GM21825 (cell line): Measurements from ENCODE around the gene RNF187.

ENCODE experiments used
- ATAC-seq: cut with Tn5 transposase; IDR thresholded peaks from one replicate; pipeline ENCODE4 v1.9.1; 2021; ENCODE audit warnings: mild to moderate bottlenecking, moderate library complexity; ENCODE audit not compliant: unreplicated experiment

Gene RNF187

GRCh38 chr1:228507961-228508652 is 20.9 kb downstream of the RNF187 start:
- no peak for ATAC-seq

- ATAC-seq: no peak
These were observed 21.7 kb downstream of the RNF187 start for GRCh38 chr1:228508840-228509415.

GRCh38 chr1:228510101-228510802 is 23.1 kb downstream of the RNF187 start:
- no peak for ATAC-seq

GRCh38 chr1:228510803-228511413 is 23.7 kb downstream of the RNF187 start:
- ATAC-seq: no peak

- no peak for ATAC-seq
These were observed 24.6 kb downstream of the RNF187 start for GRCh38 chr1:228511546-228512445.

- ATAC-seq: no peak
These were observed 25.6 kb downstream of the RNF187 start for GRCh38 chr1:228512781-228513198.

GRCh38 chr1:228513236-228513900 is 26.2 kb downstream of the RNF187 start:
- ATAC-seq: no peak

- no peak for ATAC-seq
These were observed 27.2 kb downstream of the RNF187 start for GRCh38 chr1:228514421-228514820.

GRCh38 chr1:228515200-228515834 is 28.1 kb downstream of the RNF187 start:
- ATAC-seq: no peak

- ATAC-seq: no peak
These were observed 30.5 kb downstream of the RNF187 start for GRCh38 chr1:228517655-228518054.

- ATAC-seq: no peak
These were observed 40.4 kb downstream of the RNF187 start for GRCh38 chr1:228527596-228527995.

GRCh38 chr1:228528612-228529011 is 41.4 kb downstream of the RNF187 start:
- no peak for ATAC-seq

GRCh38 chr1:228530086-228530758 is 43.0 kb downstream of the RNF187 start:
- no peak for ATAC-seq

GRCh38 chr1:228530951-228531731 is 44.0 kb downstream of the RNF187 start:
- no peak for ATAC-seq

GRCh38 chr1:228538831-228539230 is 51.6 kb downstream of the RNF187 start:
- ATAC-seq: no peak

- no peak for ATAC-seq
These were observed 53.2 kb downstream of the RNF187 start for GRCh38 chr1:228540161-228540917.

- ATAC-seq: no peak
These were observed 54.5 kb downstream of the RNF187 start for GRCh38 chr1:228541725-228542124.

GRCh38 chr1:228542376-228542775 is 55.2 kb downstream of the RNF187 start:
- no peak for ATAC-seq
